Measurements from ENCODE around the gene FAM32A. TPM values are rescaled to one million over a fixed set of nuclear protein-coding genes. Genes with fewer than 3 reads are reported as not detected.
A peak's percentile ranks its signal among the peaks of the same experiment; 100 is the strongest.

FAM32A gene
- total and polyA plus RNA-seq, 4 donors: 46.1 to 89.5 (median 63.5) TPM

GRCh38 chr19:16229322-16229641 is 44.1 kb downstream of the FAM32A start:
- WGBS, 2 donors: 95% methylated on average over 9 of the region's 9 CpGs
- ATAC-seq (ENCODE audit: low FRiP score) (no peak), DNase-seq (no peak)
- no peaks in the 10 kb centered on the region for H3K9me3 ChIP-seq (ENCODE audit: control insufficient read depth, low read length)
- no peak overlapping the region for H3K4me3 ChIP-seq (ENCODE audit: low read length in 2 of 2)
- no peak overlapping the region for H3K27ac ChIP-seq (ENCODE audit: low read depth in 1 of 2, low read length in 2 of 2)
- H3K27me3 ChIP-seq (ENCODE audit: control insufficient read depth in 1 of 2, insufficient read depth in 2 of 2, low read length in 1 of 2): no peaks in the 10 kb centered on the region
- H3K4me1 ChIP-seq (ENCODE audit: control insufficient read depth in 1 of 2, insufficient read depth in 2 of 2, low read length in 2 of 2): no peaks in the 10 kb centered on the region
- intact Hi-C loops (cut with DNase I): no loop called here
- peaks cover 0 to 3% of the 10 kb centered on the region in 2 donors for H3K36me3 ChIP-seq (ENCODE audit: control insufficient read depth in 1 of 2, insufficient read depth in 2 of 2, low read length in 1 of 2)

- H3K4me1 ChIP-seq (ENCODE audit: control insufficient read depth in 1 of 2, insufficient read depth in 2 of 2, low read length in 2 of 2): no peaks in the 10 kb centered on the region
- peaks cover 1% of the 10 kb centered on the region for H3K9me3 ChIP-seq (ENCODE audit: control insufficient read depth, low read length)
- no peaks in the 10 kb centered on the region for H3K27me3 ChIP-seq (ENCODE audit: control insufficient read depth in 1 of 2, insufficient read depth in 2 of 2, low read length in 1 of 2)
- H3K27ac ChIP-seq (ENCODE audit: low read depth in 1 of 2, low read length in 2 of 2): no peak overlapping the region
- DNase-seq (no peak), ATAC-seq (ENCODE audit: low FRiP score) (no peak)
- peaks cover 0 to 4% of the 10 kb centered on the region in 2 donors for H3K36me3 ChIP-seq (ENCODE audit: control insufficient read depth in 1 of 2, insufficient read depth in 2 of 2, low read length in 1 of 2)
- intact Hi-C loops (cut with DNase I): no loop called here
- WGBS, 2 donors: 92 to 93% methylated on average over 16 of the region's 16 CpGs
- no peak overlapping the region for H3K4me3 ChIP-seq (ENCODE audit: low read length in 2 of 2)
Observed at GRCh38 chr19:16232127-16232526, 46.9 kb downstream of the FAM32A start.

GRCh38 chr19:16232568-16232967 is 47.4 kb downstream of the FAM32A start:
- DNase-seq: no peak
- intact Hi-C loops (cut with DNase I): no loop called here
- H3K9me3 ChIP-seq (ENCODE audit: control insufficient read depth, low read length): peaks cover 1% of the 10 kb centered on the region
- H3K27ac ChIP-seq (ENCODE audit: low read depth in 1 of 2, low read length in 2 of 2): no peak overlapping the region
- no peaks in the 10 kb centered on the region for H3K4me1 ChIP-seq (ENCODE audit: control insufficient read depth in 1 of 2, insufficient read depth in 2 of 2, low read length in 2 of 2)
- no peak for ATAC-seq (ENCODE audit: low FRiP score)
- peaks cover 0 to 4% of the 10 kb centered on the region in 2 donors for H3K36me3 ChIP-seq (ENCODE audit: control insufficient read depth in 1 of 2, insufficient read depth in 2 of 2, low read length in 1 of 2)
- no peaks in the 10 kb centered on the region for H3K27me3 ChIP-seq (ENCODE audit: control insufficient read depth in 1 of 2, insufficient read depth in 2 of 2, low read length in 1 of 2)
- H3K4me3 ChIP-seq (ENCODE audit: low read length in 2 of 2): no peak overlapping the region
- WGBS, 2 donors: 88 to 89% methylated on average over 13 of the region's 13 CpGs

- DNase-seq: no peak
- peaks cover 1% of the 10 kb centered on the region for H3K9me3 ChIP-seq (ENCODE audit: control insufficient read depth, low read length)
- ATAC-seq (ENCODE audit: low FRiP score): no peak
- intact Hi-C loops (cut with DNase I): no loop called here
- no peak overlapping the region for H3K4me3 ChIP-seq (ENCODE audit: low read length in 2 of 2)
- WGBS, 2 donors: 95 to 96% methylated on average over 19 of the region's 19 CpGs
- H3K27ac ChIP-seq (ENCODE audit: low read depth in 1 of 2, low read length in 2 of 2): no peak overlapping the region
- peaks cover 0 to 4% of the 10 kb centered on the region in 2 donors for H3K36me3 ChIP-seq (ENCODE audit: control insufficient read depth in 1 of 2, insufficient read depth in 2 of 2, low read length in 1 of 2)
- H3K4me1 ChIP-seq (ENCODE audit: control insufficient read depth in 1 of 2, insufficient read depth in 2 of 2, low read length in 2 of 2): no peaks in the 10 kb centered on the region
- H3K27me3 ChIP-seq (ENCODE audit: control insufficient read depth in 1 of 2, insufficient read depth in 2 of 2, low read length in 1 of 2): no peaks in the 10 kb centered on the region
Observed at GRCh38 chr19:16233081-16233776, 48.0 kb downstream of the FAM32A start.

- Histone ChIP-seq H3K9me3 (ENCODE audit: control insufficient read depth, low read length) (peaks cover 1% of the 10 kb centered on the region), H3K4me3 (ENCODE audit: low read length in 2 of 2) (no peak overlapping the region), H3K27ac (ENCODE audit: low read depth in 1 of 2, low read length in 2 of 2) (no peak overlapping the region), H3K27me3 (ENCODE audit: control insufficient read depth in 1 of 2, insufficient read depth in 2 of 2, low read length in 1 of 2) (no peaks in the 10 kb centered on the region), H3K4me1 (ENCODE audit: control insufficient read depth in 1 of 2, insufficient read depth in 2 of 2, low read length in 2 of 2) (no peaks in the 10 kb centered on the region), H3K36me3 (ENCODE audit: control insufficient read depth in 1 of 2, insufficient read depth in 2 of 2, low read length in 1 of 2) (peaks cover 0 to 4% of the 10 kb centered on the region in 2 donors)
- ATAC-seq (ENCODE audit: low FRiP score) (no peak), DNase-seq (no peak)
- intact Hi-C loops (cut with DNase I): no loop called here
- 88 to 89% methylated on average over 19 of the region's 19 CpGs for WGBS, 2 donors
Observed at GRCh38 chr19:16233836-16234551, 48.8 kb downstream of the FAM32A start.

GRCh38 chr19:16234552-16235445 is 49.6 kb downstream of the FAM32A start:
- 91 to 92% methylated on average over 41 of the region's 41 CpGs for WGBS, 2 donors
- Histone ChIP-seq H3K4me3 (ENCODE audit: low read length in 2 of 2) (no peak overlapping the region), H3K27me3 (ENCODE audit: control insufficient read depth in 1 of 2, insufficient read depth in 2 of 2, low read length in 1 of 2) (no peaks in the 10 kb centered on the region), H3K36me3 (ENCODE audit: control insufficient read depth in 1 of 2, insufficient read depth in 2 of 2, low read length in 1 of 2) (peaks cover 0 to 4% of the 10 kb centered on the region in 2 donors), H3K4me1 (ENCODE audit: control insufficient read depth in 1 of 2, insufficient read depth in 2 of 2, low read length in 2 of 2) (no peaks in the 10 kb centered on the region), H3K9me3 (ENCODE audit: control insufficient read depth, low read length) (peaks cover 1% of the 10 kb centered on the region), H3K27ac (ENCODE audit: low read depth in 1 of 2, low read length in 2 of 2) (no peak overlapping the region)
- ATAC-seq (ENCODE audit: low FRiP score) (no peak), DNase-seq (peak in 1 of 2 donors; percentile 64)
- intact Hi-C loops (cut with DNase I): no loop called here

GRCh38 chr19:16235811-16236652 is 50.8 kb downstream of the FAM32A start:
- Histone ChIP-seq H3K4me1 (ENCODE audit: control insufficient read depth in 1 of 2, insufficient read depth in 2 of 2, low read length in 2 of 2) (no peaks in the 10 kb centered on the region), H3K27ac (ENCODE audit: low read depth in 1 of 2, low read length in 2 of 2) (no peak overlapping the region), H3K9me3 (ENCODE audit: control insufficient read depth, low read length) (peaks cover 1% of the 10 kb centered on the region), H3K27me3 (ENCODE audit: control insufficient read depth in 1 of 2, insufficient read depth in 2 of 2, low read length in 1 of 2) (no peaks in the 10 kb centered on the region), H3K36me3 (ENCODE audit: control insufficient read depth in 1 of 2, insufficient read depth in 2 of 2, low read length in 1 of 2) (peaks cover 0 to 4% of the 10 kb centered on the region in 2 donors), H3K4me3 (ENCODE audit: low read length in 2 of 2) (no peak overlapping the region)
- ATAC-seq (ENCODE audit: low FRiP score) (no peak), DNase-seq (peak in 1 of 2 donors; percentile 65)
- intact Hi-C loops (cut with DNase I): no loop called here
- 90 to 92% methylated on average over 21 of the region's 21 CpGs for WGBS, 2 donors

Data from aorta (tissue), 5 donors.